CD14-positive monocyte (primary cell): ENCODE results near the gene ZNF69. TPM values are rescaled to one million over a fixed set of nuclear protein-coding genes. Genes with fewer than 3 reads are reported as not detected.

Experiments
- DNase-seq, 3 donors: peaks; one replicate each; pipeline ENCODE4 v3.0.0-alpha.2; 2011 to 2022
- H2AFZ ChIP-seq: 2 replicates; pipeline ENCODE4 v1.6.0; 2012; ENCODE audit warnings: mild to moderate bottlenecking, low read depth, low read length, inconsistent platforms; ENCODE audit not compliant: insufficient read depth, poor library complexity, severe bottlenecking
- H3K27ac ChIP-seq, 2 donors: 1 replicate in 1 of 2; 2 replicates in 1 of 2; pipeline ENCODE4 v1.5.1; 2012 to 2013; ENCODE audit warnings: low read length in 2 of 2, control low read depth in 1 of 2, inconsistent platforms in 1 of 2, low read depth in 1 of 2, mild to moderate bottlenecking in 1 of 2
- H3K27me3 ChIP-seq, 2 donors: one replicate each; pipeline versions ENCODE4 v1.6.0 to v1.6.1; 2011 to 2013; ENCODE audit warnings: low read length in 2 of 2; ENCODE audit not compliant: control insufficient read depth in 2 of 2, insufficient read depth in 2 of 2
- H3K36me3 ChIP-seq, 2 donors: replicated peaks in 1 of 2; 1 replicate in 1 of 2; 2 replicates in 1 of 2; pipeline versions ENCODE4 v1.5.1 to v1.6.1; 2012 to 2013; ENCODE audit warnings: low read length in 2 of 2, control low read depth in 1 of 2, inconsistent platforms in 1 of 2, mild to moderate bottlenecking in 1 of 2; ENCODE audit not compliant: insufficient read depth in 2 of 2, control insufficient read depth in 1 of 2
- H3K4me1 ChIP-seq, 2 donors: 1 replicate in 1 of 2; 2 replicates in 1 of 2; pipeline versions ENCODE4 v1.5.1 to v1.6.1; 2012 to 2013; ENCODE audit warnings: low read length in 2 of 2, control low read depth in 1 of 2, inconsistent platforms in 1 of 2, mild to moderate bottlenecking in 1 of 2, moderate library complexity in 1 of 2; ENCODE audit not compliant: insufficient read depth in 2 of 2, control insufficient read depth in 1 of 2
- H3K4me2 ChIP-seq: replicated peaks from 2 replicates; pipeline ENCODE3; 2012; ENCODE audit warnings: low read length, moderate library complexity, mild to moderate bottlenecking; ENCODE audit not compliant: poor library complexity, severe bottlenecking; ENCODE audit errors: extremely low read depth
- H3K4me3 ChIP-seq, 3 experiments: fragments of 200-600 bp in 1 of 3; sonication (generic) in 1 of 3; replicated peaks in 1 of 3; 1 replicate in 2 of 3; 2 replicates in 1 of 3; pipeline ENCODE4 v1.5.1; 2011 to 2013; ENCODE audit warnings: low read length in 3 of 3, mild to moderate bottlenecking in 3 of 3, control low read depth in 2 of 3, low read depth in 2 of 3, inconsistent platforms in 1 of 3, moderate library complexity in 1 of 3
- H3K79me2 ChIP-seq: 2 replicates; pipeline ENCODE4 v1.6.0; 2012; ENCODE audit warnings: mild to moderate bottlenecking, control low read depth, inconsistent platforms, low read length, moderate library complexity; ENCODE audit not compliant: insufficient read depth
- H3K9ac ChIP-seq: 2 replicates; pipeline ENCODE4 v1.6.0; 2017; ENCODE audit warnings: low read length, mild to moderate bottlenecking; ENCODE audit not compliant: insufficient read depth, poor library complexity, severe bottlenecking
- H3K9me3 ChIP-seq, 2 donors: replicated peaks in 1 of 2; 1 replicate in 1 of 2; 2 replicates in 1 of 2; pipeline versions ENCODE4 v1.5.1 to v1.6.1; 2012 to 2013; ENCODE audit warnings: low read length in 2 of 2, control low read depth in 1 of 2; ENCODE audit not compliant: control insufficient read depth in 1 of 2, insufficient read depth in 1 of 2
- H4K20me1 ChIP-seq: 2 replicates; pipeline ENCODE4 v1.6.0; 2012; ENCODE audit warnings: mild to moderate bottlenecking, low read length, control low read depth, moderate library complexity; ENCODE audit not compliant: insufficient read depth
- H3K27ac Mint-ChIP-seq, 7 donors: one replicate each; pipeline ENCODE4 v1.8.0; 2020; ENCODE audit warnings: mild to moderate bottlenecking in 7 of 7, mixed read lengths in 7 of 7, moderate library complexity in 6 of 7, inconsistent platforms in 2 of 7
- H3K27me3 Mint-ChIP-seq, 3 donors: one replicate each; pipeline ENCODE4 v1.8.0; 2021 to 2022; ENCODE audit warnings: low read depth in 3 of 3, mild to moderate bottlenecking in 3 of 3, mixed read lengths in 3 of 3, moderate library complexity in 3 of 3, inconsistent platforms in 1 of 3
- H3K36me3 Mint-ChIP-seq, 2 donors: one replicate each; pipeline ENCODE4 v1.8.0; 2020; ENCODE audit warnings: mixed read lengths in 2 of 2, inconsistent platforms in 1 of 2, mild to moderate bottlenecking in 1 of 2
- H3K4me1 Mint-ChIP-seq: one replicate; pipeline ENCODE4 v1.8.0; 2020; ENCODE audit warnings: mild to moderate bottlenecking, mixed read lengths
- H3K4me3 Mint-ChIP-seq, 2 donors: one replicate each; pipeline ENCODE4 v1.8.0; 2020; ENCODE audit warnings: mild to moderate bottlenecking in 2 of 2, mixed read lengths in 2 of 2, moderate library complexity in 1 of 2
- H3K9me3 Mint-ChIP-seq, 7 donors: one replicate each; pipeline ENCODE4 v1.8.0; 2020 to 2022; ENCODE audit warnings: mixed read lengths in 7 of 7, mild to moderate bottlenecking in 6 of 7, moderate library complexity in 6 of 7, inconsistent platforms in 2 of 7
- WGBS: methylation state at CpG from one replicate; pipeline ENCODE4 v1.1.5; 2013; ENCODE audit warnings: missing lambda C conversion rate; ENCODE audit not compliant: insufficient coverage; 5-methylcytosine and 5-hydroxymethylcytosine counted together
- intact Hi-C, 2 donors: fragments of 100-400 bp; cut with micrococcal nuclease; formaldehyde crosslinking; loops; one replicate each; pipeline versions ENCODE4 v1.15.0 to v1.15.1; 2023
- polyA plus RNA-seq, 3 donors: library from polyadenylated mRNA; depleted of rRNA in 1 of 3; unstranded in 2 of 3; stranded (reverse) in 1 of 3; fragments of 300-500 nt in 2 of 3; fragments of >200 nt in 1 of 3; fragmentation: Illumina TruSeq in 2 of 3; gene quantifications; 1 replicate in 2 of 3; 2 replicates in 1 of 3; pipeline ENCODE4 v1.2.3, GENCODE V29; 2012 to 2021
- TF ChIP-seq, protein P1 (sequence below): fragments of 200-600 bp; IDR thresholded peaks from one replicate; pipeline ENCODE4 v1.8.0; 2022; ENCODE audit warnings: antibody characterized with exemption, mild to moderate bottlenecking

ZNF69 gene
- polyA plus RNA-seq, 3 donors, result 0.98 to 1.7 (median 1.1) TPM

DNA sequence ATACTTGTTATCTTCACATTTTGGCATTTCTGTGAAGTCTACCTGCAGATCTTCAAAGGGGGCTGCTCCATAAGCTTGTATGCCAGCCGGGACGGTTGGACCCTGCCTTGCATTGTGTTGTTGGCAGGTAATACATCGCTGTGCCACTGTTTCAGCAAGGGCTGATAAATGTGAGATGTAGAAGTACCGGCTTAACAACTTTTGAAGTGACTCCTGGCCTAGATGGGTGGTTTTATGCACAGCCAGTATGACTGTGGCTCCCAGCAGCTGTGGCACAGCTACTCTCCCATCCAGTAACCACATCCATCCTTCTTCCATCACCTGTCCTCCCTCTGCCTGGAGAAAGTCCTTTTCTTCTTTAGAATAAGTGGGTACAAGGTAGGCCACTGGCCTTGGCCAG, 57.1 kb downstream of the ZNF69 start:
- no peaks in the 10 kb centered on the region for H3K4me1 Mint-ChIP-seq
- no peaks in the 10 kb centered on the region for H3K27me3 ChIP-seq
- no peak overlapping the region for H3K4me3 Mint-ChIP-seq
- no peak overlapping the region for H2AFZ ChIP-seq
- peaks cover 82 to 100% of the 10 kb centered on the region in 2 donors for H3K9me3 ChIP-seq
- TF ChIP-seq, protein P1, sequence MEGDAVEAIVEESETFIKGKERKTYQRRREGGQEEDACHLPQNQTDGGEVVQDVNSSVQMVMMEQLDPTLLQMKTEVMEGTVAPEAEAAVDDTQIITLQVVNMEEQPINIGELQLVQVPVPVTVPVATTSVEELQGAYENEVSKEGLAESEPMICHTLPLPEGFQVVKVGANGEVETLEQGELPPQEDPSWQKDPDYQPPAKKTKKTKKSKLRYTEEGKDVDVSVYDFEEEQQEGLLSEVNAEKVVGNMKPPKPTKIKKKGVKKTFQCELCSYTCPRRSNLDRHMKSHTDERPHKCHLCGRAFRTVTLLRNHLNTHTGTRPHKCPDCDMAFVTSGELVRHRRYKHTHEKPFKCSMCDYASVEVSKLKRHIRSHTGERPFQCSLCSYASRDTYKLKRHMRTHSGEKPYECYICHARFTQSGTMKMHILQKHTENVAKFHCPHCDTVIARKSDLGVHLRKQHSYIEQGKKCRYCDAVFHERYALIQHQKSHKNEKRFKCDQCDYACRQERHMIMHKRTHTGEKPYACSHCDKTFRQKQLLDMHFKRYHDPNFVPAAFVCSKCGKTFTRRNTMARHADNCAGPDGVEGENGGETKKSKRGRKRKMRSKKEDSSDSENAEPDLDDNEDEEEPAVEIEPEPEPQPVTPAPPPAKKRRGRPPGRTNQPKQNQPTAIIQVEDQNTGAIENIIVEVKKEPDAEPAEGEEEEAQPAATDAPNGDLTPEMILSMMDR, result no peak
- H3K36me3 Mint-ChIP-seq, result peaks cover 89 to 93% of the 10 kb centered on the region in 2 donors
- no peak for DNase-seq
- 100% methylated on average over 2 of the region's 4 CpGs for WGBS
- no peaks in the 10 kb centered on the region for H4K20me1 ChIP-seq
- intact Hi-C loops, result no loop called here
- no peak overlapping the region for H3K4me2 ChIP-seq
- H3K27me3 Mint-ChIP-seq, result no peaks in the 10 kb centered on the region
- H3K4me1 ChIP-seq, result no peaks in the 10 kb centered on the region
- H3K79me2 ChIP-seq, result peaks cover 56% of the 10 kb centered on the region
- H3K27ac Mint-ChIP-seq, result no peak overlapping the region
- peak overlapping the region in 1 of 3 experiments; percentile 64 for H3K4me3 ChIP-seq
- no peak overlapping the region for H3K9ac ChIP-seq
- H3K27ac ChIP-seq, result no peak overlapping the region
- H3K36me3 ChIP-seq, result peaks cover 54 to 99% of the 10 kb centered on the region in 2 donors
- H3K9me3 Mint-ChIP-seq, result peaks cover 78 to 99% (median 95%) of the 10 kb centered on the region in 7 donors

- WGBS, result no CpG with 5 or more reads among the region's 3 CpGs
- Histone ChIP-seq H3K27me3 (no peaks in the 10 kb centered on the region), H4K20me1 (no peaks in the 10 kb centered on the region), H3K27ac (no peak overlapping the region), H3K9ac (no peak overlapping the region), H2AFZ (no peak overlapping the region), H3K4me3 (peak overlapping the region in 1 of 3 experiments; percentile 64), H3K36me3 (peaks cover 49 to 90% of the 10 kb centered on the region in 2 donors), H3K9me3 (peaks cover 83 to 100% of the 10 kb centered on the region in 2 donors), H3K4me1 (no peaks in the 10 kb centered on the region), H3K4me2 (no peak overlapping the region), H3K79me2 (peaks cover 31% of the 10 kb centered on the region)
- Mint-ChIP-seq H3K36me3 (peaks cover 63 to 82% of the 10 kb centered on the region in 2 donors), H3K27ac (no peak overlapping the region), H3K9me3 (peaks cover 71 to 99% (median 96%) of the 10 kb centered on the region in 7 donors), H3K27me3 (peaks cover 0 to 1% (median 0%) of the 10 kb centered on the region in 3 donors), H3K4me3 (no peak overlapping the region), H3K4me1 (no peaks in the 10 kb centered on the region)
- intact Hi-C loops, result no loop called here
- TF ChIP-seq, protein P1, result no peak
- no peak for DNase-seq
These were observed 61.1 kb downstream of the ZNF69 start for GRCh38 chr19:11948646-11949045.
